ENCODE measurements around the gene MRPL21. TPM values are rescaled to one million over a fixed set of nuclear protein-coding genes. Genes with fewer than 3 reads are reported as not detected.

MRPL21 gene
- total RNA-seq, 2 experiments from 2014 or later: 48.3 to 68.3 TPM

GRCh38 chr11:68893282-68893681 is 10.3 kb downstream of the MRPL21 start:
- BruUV-seq (replicated peaks): no TSS peak
- H3K36me3 ChIP-seq (ENCODE audit: insufficient read depth, low read length): peaks cover 85% of the 10 kb centered on the region
- H2AFZ ChIP-seq (ENCODE audit: low read length): no peak overlapping the region

GRCh38 chr11:68892576-68892975 is 11.1 kb downstream of the MRPL21 start:
- ChIA-PET CTCF (ENCODE audit: unreplicated experiment) (no interaction called here), POLR2A (no interaction called here)
- Histone ChIP-seq H4K20me1 (ENCODE audit: insufficient read depth, low read length) (no peaks in the 10 kb centered on the region), H3K9me3 (ENCODE audit: low read length) (no peaks in the 10 kb centered on the region), H3K36me3 (ENCODE audit: insufficient read depth, low read length) (peaks cover 78% of the 10 kb centered on the region), H3K4me2 (ENCODE audit: low read length) (no peak overlapping the region), H3K79me2 (ENCODE audit: insufficient read depth, low read depth, low read length) (no peaks in the 10 kb centered on the region), H2AFZ (ENCODE audit: low read length) (no peak overlapping the region), H3K27ac (ENCODE audit: low read depth, low read length, poor library complexity, severe bottlenecking) (no peak overlapping the region), H3K4me3 (ENCODE audit: low read depth, low read length, poor library complexity, severe bottlenecking) (no peak overlapping the region), H3K9me2 (ENCODE audit: insufficient read depth, low read length) (no peaks in the 10 kb centered on the region), H3K4me1 (ENCODE audit: insufficient read depth, low read length, poor library complexity, severe bottlenecking) (no peaks in the 10 kb centered on the region)
- intact Hi-C loops (cut with micrococcal nuclease; ENCODE audit: unreplicated experiment): no loop called here
- TF ChIP-seq CTCF (conservative IDR thresholded peaks at IDR 0.05; ENCODE audit: low read length) (no peak), EZH2phosphoT487 (IDR thresholded peaks at IDR 0.05; ENCODE audit: borderline replicate concordance, low read depth, low read length) (no peak)
- no TSS peak for BruUV-seq (replicated peaks)
- no peak for DNase-seq (ENCODE audit: low spot score)

More at GRCh38 chr11:68893282-68893681, 10.3 kb downstream of the MRPL21 start:
- Histone ChIP-seq H3K27ac (ENCODE audit: low read depth, low read length, poor library complexity, severe bottlenecking) (no peak overlapping the region), H3K79me2 (ENCODE audit: insufficient read depth, low read depth, low read length) (no peaks in the 10 kb centered on the region), H3K9me3 (ENCODE audit: low read length) (no peaks in the 10 kb centered on the region), H3K9me2 (ENCODE audit: insufficient read depth, low read length) (no peaks in the 10 kb centered on the region), H4K20me1 (ENCODE audit: insufficient read depth, low read length) (no peaks in the 10 kb centered on the region), H3K4me2 (ENCODE audit: low read length) (no peak overlapping the region), H3K4me1 (ENCODE audit: insufficient read depth, low read length, poor library complexity, severe bottlenecking) (no peaks in the 10 kb centered on the region), H3K4me3 (ENCODE audit: low read depth, low read length, poor library complexity, severe bottlenecking) (no peak overlapping the region)
- no peak for DNase-seq (ENCODE audit: low spot score)
- ChIA-PET POLR2A (no interaction called here), CTCF (ENCODE audit: unreplicated experiment) (no interaction called here)
- intact Hi-C loops (cut with micrococcal nuclease; ENCODE audit: unreplicated experiment): no loop called here
- TF ChIP-seq CTCF (conservative IDR thresholded peaks at IDR 0.05; ENCODE audit: low read length) (no peak), EZH2phosphoT487 (IDR thresholded peaks at IDR 0.05; ENCODE audit: borderline replicate concordance, low read depth, low read length) (no peak)

GRCh38 chr11:68891351-68891948 is 12.2 kb downstream of the MRPL21 start:
- Histone ChIP-seq H3K4me2 (ENCODE audit: low read length) (no peak overlapping the region), H4K20me1 (ENCODE audit: insufficient read depth, low read length) (no peaks in the 10 kb centered on the region), H2AFZ (ENCODE audit: low read length) (no peak overlapping the region), H3K9me3 (ENCODE audit: low read length) (no peaks in the 10 kb centered on the region), H3K4me3 (ENCODE audit: low read depth, low read length, poor library complexity, severe bottlenecking) (no peak overlapping the region), H3K27ac (ENCODE audit: low read depth, low read length, poor library complexity, severe bottlenecking) (no peak overlapping the region), H3K36me3 (ENCODE audit: insufficient read depth, low read length) (peaks cover 67% of the 10 kb centered on the region), H3K9me2 (ENCODE audit: insufficient read depth, low read length) (no peaks in the 10 kb centered on the region), H3K4me1 (ENCODE audit: insufficient read depth, low read length, poor library complexity, severe bottlenecking) (no peaks in the 10 kb centered on the region), H3K79me2 (ENCODE audit: insufficient read depth, low read depth, low read length) (no peaks in the 10 kb centered on the region)
- intact Hi-C loops (cut with micrococcal nuclease; ENCODE audit: unreplicated experiment): no loop called here
- no peak for DNase-seq (ENCODE audit: low spot score)
- POLR2A ChIA-PET: no interaction called here
- TF ChIP-seq CTCF (conservative IDR thresholded peaks at IDR 0.05; ENCODE audit: low read length) (no peak), EZH2phosphoT487 (IDR thresholded peaks at IDR 0.05; ENCODE audit: borderline replicate concordance, low read depth, low read length) (no peak)
- CTCF ChIA-PET (ENCODE audit: unreplicated experiment): no interaction called here
- BruUV-seq (replicated peaks): no TSS peak
